Measurements from ENCODE around the gene BMPR2. TPM values are rescaled to one million over a fixed set of nuclear protein-coding genes. Genes with fewer than 3 reads are reported as not detected.

BMPR2 gene
- total and polyA plus RNA-seq, 10 donors: 3.2 to 71.3 (median 50.4) TPM

DNA sequence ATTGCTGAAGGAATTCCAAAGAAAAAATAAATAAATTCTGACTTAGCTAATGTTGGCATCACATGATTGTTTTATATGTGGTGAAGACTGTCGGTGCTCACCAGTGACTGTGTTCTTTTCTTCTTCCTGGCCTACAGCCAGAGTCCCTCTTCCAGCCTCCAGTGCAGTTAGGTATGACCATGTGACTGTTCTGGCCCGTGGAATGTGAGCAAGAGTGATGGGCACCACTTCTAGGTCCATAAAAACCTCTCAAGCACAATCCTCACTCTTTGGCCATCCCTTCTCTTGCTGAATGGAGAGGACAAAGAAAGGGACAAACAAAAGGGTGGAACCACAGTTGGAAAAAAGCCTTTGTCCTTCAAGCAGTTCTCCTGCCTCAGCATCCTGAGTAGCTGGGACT, 39.0 kb upstream of the BMPR2 start:
- intact Hi-C loops (cut with DNase I; ENCODE audit: low total_unique reads): no loop called here

DNA sequence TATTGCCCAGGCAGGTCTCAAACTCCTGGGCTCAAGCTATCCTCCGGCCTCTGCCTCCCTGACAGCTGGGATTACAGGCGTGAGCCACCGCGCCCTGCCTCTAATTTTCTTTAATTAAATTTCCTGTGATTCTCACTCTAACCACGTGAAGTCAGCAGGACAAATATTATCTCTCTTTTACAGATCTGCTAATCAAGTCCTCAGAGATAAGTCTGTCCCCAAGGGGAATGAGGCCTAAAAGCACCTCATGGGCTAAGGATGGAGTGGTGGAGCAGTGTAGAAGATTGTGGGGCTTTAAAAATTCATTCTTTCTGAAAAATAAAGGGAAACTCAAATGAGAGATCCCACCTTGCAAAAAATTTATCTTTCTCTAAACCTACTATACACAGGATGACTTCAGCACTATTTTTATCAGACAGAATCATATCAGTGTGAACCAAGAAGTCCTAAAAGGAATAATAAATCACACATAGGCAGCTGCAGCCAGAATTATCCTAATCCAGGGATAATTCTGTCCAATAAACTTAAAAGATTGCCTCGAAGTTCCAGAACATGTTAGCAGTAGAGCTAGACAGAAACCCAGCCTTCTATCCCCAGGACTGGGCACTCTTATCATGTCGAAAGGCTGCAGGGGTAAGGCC, 38.3 kb upstream of the BMPR2 start:
- no peak overlapping the region for H3K4me3 ChIP-seq
- H3K27me3 ChIP-seq (replicated peaks in 1 of 7): no peaks in the 10 kb centered on the region
- no peaks in the 10 kb centered on the region for H3K9me3 ChIP-seq
- no peaks in the 10 kb centered on the region for H3K36me3 ChIP-seq
- intact Hi-C loops (cut with DNase I; ENCODE audit: low total_unique reads): no loop called here
- no peak for DNase-seq
- TF ChIP-seq CTCF (IDR thresholded peaks at IDR 0.05 in 8 of 11, conservative IDR thresholded peaks at IDR 0.05 in 3 of 11) (no peak), POLR2AphosphoS5 (IDR thresholded peaks at IDR 0.05) (no peak), POLR2A (IDR thresholded peaks at IDR 0.05) (no peak)
- peaks cover 0 to 7% (median 0%) of the 10 kb centered on the region in 6 donors for H3K4me1 ChIP-seq
- WGBS, 5 donors: 82 to 87% (median 84%) methylated on average over 7 of the region's 7 CpGs
- H3K27ac ChIP-seq: no peak overlapping the region

More for the DNA sequence above, 39.0 kb upstream of the BMPR2 start:
- DNase-seq: no peak
- Histone ChIP-seq H3K4me1 (peaks cover 0 to 7% (median 0%) of the 10 kb centered on the region in 6 donors), H3K36me3 (no peaks in the 10 kb centered on the region), H3K9me3 (no peaks in the 10 kb centered on the region), H3K27me3 (replicated peaks in 1 of 7) (no peaks in the 10 kb centered on the region), H3K27ac (no peak overlapping the region), H3K4me3 (no peak overlapping the region)
- TF ChIP-seq CTCF (IDR thresholded peaks at IDR 0.05 in 8 of 11, conservative IDR thresholded peaks at IDR 0.05 in 3 of 11): no peak
- no peak for TF ChIP-seq POLR2A (IDR thresholded peaks at IDR 0.05)
- TF ChIP-seq POLR2AphosphoS5 (IDR thresholded peaks at IDR 0.05): no peak
- WGBS, 5 donors: 40 to 67% (median 54%) methylated on average over 2 of the region's 2 CpGs

DNA sequence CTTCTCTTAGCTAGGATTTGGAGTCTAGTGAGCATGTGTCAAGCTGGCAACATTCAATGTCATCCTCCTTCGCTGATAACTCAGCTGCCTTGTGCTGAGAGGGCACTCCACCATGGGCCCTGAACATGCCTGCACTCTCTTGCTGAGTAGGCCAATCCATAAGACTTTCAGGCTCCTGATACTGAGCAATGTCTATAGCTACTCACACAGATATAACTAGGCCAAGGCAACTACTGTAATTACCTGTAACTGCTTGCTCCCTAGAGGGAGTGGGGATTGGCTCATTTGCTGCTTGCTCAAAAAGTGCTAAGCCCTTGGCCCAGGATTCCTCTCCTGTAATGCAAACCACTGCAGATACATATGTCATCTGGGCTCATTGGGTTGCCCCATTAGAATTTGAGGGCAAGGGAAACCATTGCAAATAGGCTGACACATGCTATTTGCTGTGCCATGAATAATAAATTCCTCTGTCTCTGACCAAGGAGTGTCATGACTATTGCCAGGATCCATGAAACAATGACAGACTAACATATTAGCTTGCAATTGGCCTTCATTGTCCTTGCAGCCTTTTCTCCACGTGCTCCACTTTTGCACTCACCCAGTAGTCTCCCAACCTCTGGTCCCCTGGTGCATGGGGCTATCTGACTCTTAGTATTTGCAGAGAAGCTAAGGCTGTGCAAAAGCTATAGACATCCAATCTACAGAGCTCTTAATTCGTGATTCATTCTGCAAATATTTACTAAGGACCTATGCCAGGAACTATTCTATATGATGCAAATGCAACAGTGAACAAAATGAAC, 36.9 kb upstream of the BMPR2 start:
- H3K4me3 ChIP-seq: no peak overlapping the region
- no peak overlapping the region for H3K27ac ChIP-seq
- peaks cover 0 to 7% (median 0%) of the 10 kb centered on the region in 6 donors for H3K4me1 ChIP-seq
- no peak for DNase-seq
- TF ChIP-seq POLR2AphosphoS5 (IDR thresholded peaks at IDR 0.05) (no peak), POLR2A (IDR thresholded peaks at IDR 0.05) (no peak), CTCF (IDR thresholded peaks at IDR 0.05 in 8 of 11, conservative IDR thresholded peaks at IDR 0.05 in 3 of 11) (no peak)
- WGBS, 5 donors: 76 to 95% (median 89%) methylated on average over 3 of the region's 3 CpGs
- no peaks in the 10 kb centered on the region for H3K27me3 ChIP-seq (replicated peaks in 1 of 7)
- no peaks in the 10 kb centered on the region for H3K36me3 ChIP-seq
- intact Hi-C loops (cut with DNase I; ENCODE audit: low total_unique reads): no loop called here
- no peaks in the 10 kb centered on the region for H3K9me3 ChIP-seq

DNA sequence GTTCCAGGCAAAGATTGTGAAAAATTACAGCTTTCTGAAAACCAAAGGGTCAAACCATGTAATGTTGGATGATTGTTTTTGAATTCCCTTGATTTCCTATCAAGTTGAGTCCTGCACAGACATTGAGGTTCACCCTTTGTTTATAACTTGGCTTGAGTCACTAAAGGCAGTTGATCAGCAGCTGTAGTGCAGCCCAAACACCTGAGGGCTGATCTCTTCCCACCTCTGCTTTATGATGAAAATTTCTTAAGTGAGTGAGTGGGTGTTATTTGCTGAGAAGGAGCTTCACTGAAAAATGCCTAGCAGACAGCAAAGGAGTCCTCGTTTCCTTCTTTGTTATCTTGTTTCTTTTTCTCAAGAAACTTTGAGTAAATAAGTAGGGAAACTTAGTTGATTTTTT, 31.9 kb upstream of the BMPR2 start:
- no peaks in the 10 kb centered on the region for H3K9me3 ChIP-seq
- no peaks in the 10 kb centered on the region for H3K27me3 ChIP-seq (replicated peaks in 1 of 7)
- 73 to 89% (median 80%) methylated on average over 1 of the region's 1 CpG for WGBS, 5 donors
- intact Hi-C loops (cut with DNase I; ENCODE audit: low total_unique reads): no loop called here
- no peaks in the 10 kb centered on the region for H3K36me3 ChIP-seq
- H3K4me3 ChIP-seq: no peak overlapping the region
- no peak for TF ChIP-seq POLR2AphosphoS5 (IDR thresholded peaks at IDR 0.05)
- TF ChIP-seq POLR2A (IDR thresholded peaks at IDR 0.05): no peak
- TF ChIP-seq CTCF (IDR thresholded peaks at IDR 0.05 in 8 of 11, conservative IDR thresholded peaks at IDR 0.05 in 3 of 11): no peak
- no peaks in the 10 kb centered on the region for H3K4me1 ChIP-seq
- no peak overlapping the region for H3K27ac ChIP-seq
- no peak for DNase-seq
